Endometrial microvascular endothelial cells (primary cell): ENCODE data around the gene SLC6A5. TPM values are rescaled to one million over a fixed set of nuclear protein-coding genes. Genes with fewer than 3 reads are reported as not detected.

Source experiments
- in situ Hi-C: cut with HindIII; loops from 2 replicates; pipeline ENCODE4 v1.10.0; 2017; ENCODE audit warnings: low sequenced_read_pairs, low pct_unique_long_range_greater_than_20kb; ENCODE audit errors: inconsistent ontology term
- total RNA-seq: library from RNA; depleted of rRNA; stranded (reverse); fragments of >200 nt; gene quantifications from one replicate; pipeline ENCODE4 v1.2.3, GENCODE V29; 2015; ENCODE audit errors: inconsistent ontology term

SLC6A5 gene
- total RNA-seq, 1 donor from 2014 or later = not detected

- in situ Hi-C loops = no loop called here
These were observed 12.5 kb downstream of the SLC6A5 start for GRCh38 chr11:20611892-20612291.

GRCh38 chr11:20612416-20612815 lies 13.0 kb downstream of the SLC6A5 start:
- in situ Hi-C loops = no loop called here

DNA sequence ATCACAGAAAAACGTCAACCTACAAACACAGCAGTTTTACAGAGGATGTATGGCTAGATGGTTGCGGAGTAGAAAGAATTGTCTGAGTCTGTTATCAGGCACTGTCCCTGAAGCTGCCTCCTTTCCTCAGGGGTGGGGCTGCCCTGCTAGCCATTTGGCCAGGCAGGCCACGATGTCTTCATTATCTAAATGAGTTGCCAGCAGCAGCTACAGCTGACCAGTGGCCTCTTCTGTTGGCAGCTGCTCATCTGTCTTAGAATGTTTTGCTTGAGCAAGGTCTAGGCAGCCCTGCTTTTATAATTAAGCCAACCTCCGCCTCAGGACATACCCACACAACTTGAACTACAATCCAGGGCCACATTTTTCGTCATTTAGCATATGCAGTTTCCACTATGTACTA lies 17.5 kb downstream of the SLC6A5 start:
- in situ Hi-C loops = no loop called here

DNA sequence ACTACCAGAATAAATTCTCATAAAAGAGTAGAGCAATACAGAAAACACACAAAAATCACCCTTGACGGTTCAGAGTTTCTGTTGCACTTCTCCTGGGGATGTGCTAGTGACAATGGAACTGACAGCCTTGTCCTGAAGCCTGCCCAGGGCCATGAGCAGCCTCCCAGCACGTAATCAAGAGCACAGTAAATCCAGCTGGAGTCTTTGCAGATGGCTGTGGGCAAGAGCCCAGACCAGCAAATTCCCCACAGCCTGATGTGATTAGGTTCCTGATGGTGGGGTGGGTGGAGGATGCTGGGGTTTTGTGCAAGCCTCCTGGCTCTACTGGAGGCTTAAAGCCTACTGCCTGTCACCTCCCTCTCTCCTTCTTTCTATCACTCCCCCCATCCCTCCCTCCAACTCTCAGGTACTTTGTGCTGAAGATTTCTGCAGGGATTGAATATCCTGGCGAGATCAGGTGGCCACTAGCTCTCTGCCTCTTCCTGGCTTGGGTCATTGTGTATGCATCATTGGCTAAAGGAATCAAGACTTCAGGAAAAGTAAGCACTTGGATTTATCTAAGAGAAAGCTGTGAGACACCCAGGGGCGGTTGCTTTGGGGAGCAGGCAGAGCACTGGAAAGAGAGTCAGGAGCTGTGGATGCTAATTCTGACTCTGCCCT lies 18.1 kb downstream of the SLC6A5 start:
- in situ Hi-C loops = no loop called here

DNA sequence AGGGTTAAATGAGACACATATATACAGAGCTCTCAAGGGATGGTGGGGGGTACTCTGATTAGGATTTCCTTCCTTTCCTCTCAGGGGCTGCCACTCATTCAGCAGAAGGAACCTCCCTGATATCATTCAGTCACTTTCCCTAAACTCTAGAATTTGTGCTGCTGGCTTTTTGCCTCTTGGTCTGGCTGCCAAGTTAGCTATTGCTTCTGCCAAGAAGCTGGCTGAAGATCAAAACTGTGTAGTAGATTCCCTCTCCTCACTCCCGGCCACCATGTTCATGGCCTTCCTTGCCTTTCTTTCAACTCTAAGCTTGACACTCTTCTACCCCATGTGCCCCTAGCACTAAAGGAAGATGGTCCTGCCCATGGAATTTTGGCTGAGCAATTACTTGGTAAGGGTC lies 18.7 kb downstream of the SLC6A5 start:
- in situ Hi-C loops = no loop called here

- in situ Hi-C loops = no loop called here
These were observed 21.6 kb downstream of the SLC6A5 start for GRCh38 chr11:20620988-20621387.

GRCh38 chr11:20621679-20622078 lies 22.3 kb downstream of the SLC6A5 start:
- in situ Hi-C loops = no loop called here

- in situ Hi-C loops = no loop called here
These were observed 23.8 kb downstream of the SLC6A5 start for GRCh38 chr11:20623252-20623651.

DNA sequence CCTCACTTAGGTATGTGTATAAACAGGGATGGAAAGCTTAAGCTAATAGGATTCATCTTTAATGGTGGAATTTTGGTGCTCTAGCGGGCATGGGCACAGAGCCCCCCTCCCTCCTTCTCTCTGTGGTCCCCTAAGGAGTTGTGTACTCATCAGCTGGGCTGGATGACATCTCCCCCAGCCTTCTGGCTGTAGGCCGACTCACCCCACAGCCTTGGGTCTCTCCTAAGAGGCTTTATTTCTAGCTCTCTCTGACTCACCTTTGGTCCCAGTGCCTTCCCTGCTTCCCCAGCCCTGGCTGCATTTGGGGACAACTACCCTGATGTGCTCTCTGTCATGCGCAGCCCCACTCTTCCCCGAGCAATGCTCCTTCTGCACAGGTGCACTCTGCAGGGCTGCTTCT lies 26.9 kb downstream of the SLC6A5 start:
- in situ Hi-C loops = no loop called here

DNA sequence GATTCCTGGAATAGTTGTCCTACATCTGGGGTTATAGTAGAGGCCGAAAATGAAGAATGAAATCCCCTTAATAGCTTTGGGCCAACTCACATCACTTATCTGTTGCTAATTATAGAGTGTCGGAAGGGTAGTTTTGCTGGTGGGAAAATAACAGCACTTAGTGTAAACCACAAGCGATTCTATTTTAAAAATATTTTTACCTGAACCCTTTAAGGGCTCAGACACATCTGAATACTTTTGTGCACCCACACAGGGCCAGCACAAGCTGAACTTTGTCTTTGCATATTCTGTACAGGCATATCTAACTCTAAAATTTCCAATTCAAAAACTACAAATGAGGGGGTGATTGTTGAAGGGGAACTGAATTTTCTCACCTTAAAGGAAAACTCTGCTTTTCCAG lies 27.6 kb downstream of the SLC6A5 start:
- in situ Hi-C loops = no loop called here

DNA sequence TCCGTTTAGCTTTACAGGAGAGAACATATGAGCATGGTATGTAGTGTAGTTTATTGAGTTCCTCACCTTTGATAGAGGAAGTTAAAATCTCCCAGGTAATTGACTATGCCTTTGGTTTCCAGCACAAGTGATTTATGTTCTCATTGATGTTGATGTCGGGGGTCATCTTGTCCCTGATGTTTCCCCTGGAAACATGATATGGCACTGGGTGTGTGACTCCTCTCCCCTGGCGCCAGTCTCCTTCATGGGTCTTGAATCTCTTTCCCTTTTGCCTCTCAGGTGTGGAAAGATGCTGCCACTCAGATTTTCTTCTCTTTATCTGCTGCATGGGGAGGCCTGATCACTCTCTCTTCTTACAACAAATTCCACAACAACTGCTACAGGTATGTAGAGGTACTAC lies 28.3 kb downstream of the SLC6A5 start:
- in situ Hi-C loops = no loop called here

GRCh38 chr11:20631519-20632168 lies 32.2 kb downstream of the SLC6A5 start:
- in situ Hi-C loops = no loop called here

- in situ Hi-C loops = no loop called here
These were observed 32.7 kb downstream of the SLC6A5 start for GRCh38 chr11:20632169-20632532.

GRCh38 chr11:20634044-20634443 lies 34.6 kb downstream of the SLC6A5 start:
- in situ Hi-C loops = no loop called here

DNA sequence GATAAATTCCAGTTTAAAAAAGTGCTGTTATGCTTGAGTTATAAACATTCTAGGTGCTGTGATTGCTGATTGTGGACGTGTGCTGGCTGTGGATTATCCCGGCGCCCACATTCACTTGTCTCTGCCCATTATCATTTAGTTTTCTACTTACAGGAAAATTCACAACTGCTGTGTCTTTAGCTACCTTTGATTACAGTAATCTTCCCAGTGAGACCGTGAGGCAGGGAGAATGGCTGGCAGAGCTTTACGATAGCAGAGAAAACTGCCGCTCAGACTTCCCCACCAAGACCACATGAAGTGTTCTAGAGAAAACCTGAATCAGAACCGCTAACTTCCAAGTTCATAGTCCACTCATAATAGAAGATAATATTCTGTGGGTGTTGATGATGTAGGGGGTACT lies 35.4 kb downstream of the SLC6A5 start:
- in situ Hi-C loops = no loop called here

GRCh38 chr11:20638074-20638473 lies 38.7 kb downstream of the SLC6A5 start:
- in situ Hi-C loops = no loop called here

DNA sequence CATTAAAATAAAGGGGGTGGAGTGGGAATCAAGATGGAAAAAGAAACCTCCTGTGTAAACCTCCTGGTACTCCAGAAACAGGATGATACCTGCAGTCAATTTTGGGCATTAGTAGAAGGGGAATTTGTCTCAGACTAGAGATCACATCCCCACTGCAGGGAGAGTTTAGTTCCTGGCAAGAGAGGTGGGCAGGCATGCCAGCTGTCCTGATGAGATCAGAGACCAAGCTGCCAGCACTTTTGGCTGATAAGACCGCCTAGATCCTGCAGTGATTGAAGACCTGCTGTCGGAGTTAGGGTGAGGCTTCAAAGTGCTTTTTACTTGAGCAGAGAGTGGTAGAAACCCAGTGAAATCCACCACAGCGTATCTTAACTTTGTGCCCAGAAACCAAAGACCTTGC lies 40.3 kb downstream of the SLC6A5 start:
- in situ Hi-C loops = no loop called here

- in situ Hi-C loops = no loop called here
These were observed 41.0 kb downstream of the SLC6A5 start for GRCh38 chr11:20640401-20640800.

- in situ Hi-C loops = no loop called here
These were observed 45.0 kb downstream of the SLC6A5 start for GRCh38 chr11:20644360-20644759.

DNA sequence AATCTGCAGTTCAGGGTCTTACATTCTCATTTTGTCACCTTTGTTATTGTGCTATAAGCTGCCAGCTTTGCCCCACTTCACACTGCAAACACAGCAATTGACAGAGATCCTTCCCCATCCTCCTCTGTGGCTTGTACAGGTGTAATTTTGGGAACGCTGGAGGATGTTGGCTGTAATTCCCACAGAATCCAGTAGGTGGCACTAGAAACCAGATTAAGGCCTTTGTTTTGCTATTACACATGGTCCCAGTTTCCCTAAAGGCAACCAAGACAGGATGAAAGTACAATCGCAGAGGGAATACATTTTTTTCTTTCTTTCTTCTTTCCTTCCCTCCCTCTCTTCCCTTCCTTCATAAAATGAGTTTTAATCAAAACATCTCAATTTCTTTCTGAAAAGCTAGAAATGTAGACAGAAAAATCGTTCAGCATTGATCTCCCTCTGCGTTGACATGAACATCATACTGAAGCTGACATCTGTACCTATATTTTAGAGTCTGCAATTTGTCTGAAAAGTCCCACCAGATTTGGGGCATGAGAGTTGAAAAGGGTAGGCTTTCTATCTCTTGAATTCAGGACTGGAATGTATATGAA lies 48.7 kb downstream of the SLC6A5 start:
- in situ Hi-C loops = no loop called here
